Naive thymus-derived CD8-positive, alpha-beta T cell (primary cell): ENCODE data around the gene STYXL1. TPM values are rescaled to one million over a fixed set of nuclear protein-coding genes. Genes with fewer than 3 reads are reported as not detected.
A peak's percentile ranks its signal among the peaks of the same experiment; 100 is the strongest.

Experiments
- ATAC-seq, 2 donors: fragments of 150-1000 bp; cut with Tn5 transposase in 1 of 2; sonication (Bioruptor Pico), chemical (Tn5 transposase) in 1 of 2; 1 replicate in 1 of 2; 2 replicates in 1 of 2; pipeline ENCODE4 v1.10.0; 2021; ENCODE audit warnings: mild to moderate bottlenecking in 2 of 2, moderate library complexity in 2 of 2
- POLR2A ChIA-PET: fragments of 350-600 bp; sonication (Branson Sonifier 250); formaldehyde crosslinking; loops from one replicate; lab custom pipeline; 2021; ENCODE audit warnings: antibody characterized with exemption; lab: Charles Lee
- DNase-seq, 10 donors: peaks; one replicate each; pipeline versions ENCODE4 v3.0.0 to v3.0.0-alpha.2; 2020 to 2022
- H3K27ac Mint-ChIP-seq, 10 donors: one replicate each; pipeline ENCODE4 v1.8.0; 2020 to 2022; ENCODE audit warnings: mild to moderate bottlenecking in 10 of 10, mixed read lengths in 10 of 10, moderate library complexity in 4 of 10, inconsistent platforms in 1 of 10
- H3K27me3 Mint-ChIP-seq, 5 donors: one replicate each; pipeline ENCODE4 v1.8.0; 2021 to 2022; ENCODE audit warnings: mixed read lengths in 5 of 5
- H3K36me3 Mint-ChIP-seq, 3 donors: one replicate each; pipeline ENCODE4 v1.8.0; 2020 to 2022; ENCODE audit warnings: mixed read lengths in 3 of 3, mild to moderate bottlenecking in 2 of 3, inconsistent platforms in 1 of 3
- H3K4me1 Mint-ChIP-seq, 4 donors: one replicate each; pipeline ENCODE4 v1.8.0; 2021 to 2022; ENCODE audit warnings: mixed read lengths in 4 of 4
- H3K4me3 Mint-ChIP-seq, 10 donors: one replicate each; pipeline ENCODE4 v1.8.0; 2020 to 2022; ENCODE audit warnings: mild to moderate bottlenecking in 10 of 10, mixed read lengths in 10 of 10, moderate library complexity in 6 of 10, inconsistent platforms in 1 of 10
- H3K9me3 Mint-ChIP-seq, 9 donors: one replicate each; pipeline ENCODE4 v1.8.0; 2020 to 2022; ENCODE audit warnings: mixed read lengths in 9 of 9, mild to moderate bottlenecking in 3 of 9, inconsistent platforms in 1 of 9, moderate library complexity in 1 of 9
- polyA plus RNA-seq, 3 donors: library from polyadenylated mRNA; unstranded; fragments of 300-500 nt; fragmentation: Illumina TruSeq; gene quantifications; one replicate each; pipeline ENCODE4 v1.2.3, GENCODE V29; 2021
- total RNA-seq, 8 experiments: library from RNA in 2 of 8; stranded (reverse) in 2 of 8; gene quantifications; one replicate each; pipeline ENCODE4 v1.2.3 and lab custom pipeline; 2021 to 2026

STYXL1 gene
- total and polyA plus RNA-seq, 5 experiments from 2014 or later, result 21.8 to 61.9 (median 52.7) TPM

DNA sequence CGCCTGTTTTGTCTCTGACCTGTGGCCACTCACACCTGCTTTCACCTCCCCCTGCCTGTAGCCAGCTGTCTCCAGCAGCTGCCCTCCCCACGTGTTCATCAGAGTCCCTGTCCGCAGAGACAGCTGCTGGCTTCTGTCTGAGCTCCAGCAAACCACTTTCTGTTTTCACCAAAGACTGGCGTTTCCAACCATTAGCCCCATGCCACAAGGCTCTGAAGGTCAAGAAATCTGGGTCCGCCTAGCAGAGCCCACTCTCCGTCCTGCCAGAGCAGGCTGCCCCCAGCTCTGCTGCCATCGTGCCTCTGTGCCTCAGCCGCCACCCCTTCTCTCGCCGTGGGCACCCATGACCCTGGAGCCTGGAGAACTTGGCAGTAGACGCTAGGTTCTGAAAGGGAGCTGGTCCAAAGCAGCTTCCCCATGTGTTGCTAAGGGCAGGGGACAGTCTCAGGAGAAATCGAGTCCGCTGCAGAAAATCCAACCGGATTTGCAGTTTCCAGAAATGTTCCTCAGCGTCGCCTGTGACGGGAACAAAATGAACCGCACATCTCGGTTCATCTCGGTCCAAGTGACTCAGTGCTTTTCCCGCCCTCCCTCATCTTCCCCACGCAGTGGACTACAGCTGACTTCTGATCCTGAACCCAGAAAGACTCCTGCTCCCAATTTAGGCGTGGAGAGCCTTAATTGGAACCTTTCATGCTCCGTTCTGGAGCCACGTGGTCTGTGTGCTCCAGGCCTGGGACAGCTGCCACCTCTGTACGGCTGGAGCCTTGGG is 81.4 kb downstream of the STYXL1 start:
- H3K4me1 Mint-ChIP-seq, result peaks cover 0 to 6% (median 4%) of the 10 kb centered on the region in 4 donors
- peaks cover 0 to 31% (median 0%) of the 10 kb centered on the region in 3 donors for H3K36me3 Mint-ChIP-seq
- H3K27me3 Mint-ChIP-seq, result no peaks in the 10 kb centered on the region
- DNase-seq (peak in 1 of 10 donors; percentile 23), ATAC-seq (no peak)
- POLR2A ChIA-PET, result interaction anchor here (0.6 to 1.1 kb wide), 2 partner anchors 51 to 1885 kb away, joined by 4 read pairs; partner anchors contain the start of gene POR
- H3K27ac Mint-ChIP-seq, result peak overlapping the region in 1 of 10 donors; percentile 57
- no peak overlapping the region for H3K4me3 Mint-ChIP-seq
- H3K9me3 Mint-ChIP-seq, result no peaks in the 10 kb centered on the region

- no peaks in the 10 kb centered on the region for H3K9me3 Mint-ChIP-seq
- ATAC-seq, result no peak
- no peak overlapping the region for H3K4me3 Mint-ChIP-seq
- peak overlapping the region in 1 of 10 donors; percentile 39 for H3K27ac Mint-ChIP-seq
- peaks cover 0 to 32% (median 0%) of the 10 kb centered on the region in 3 donors for H3K36me3 Mint-ChIP-seq
- H3K27me3 Mint-ChIP-seq, result no peaks in the 10 kb centered on the region
- POLR2A ChIA-PET, result interaction anchor here (1.1 kb wide), 1 partner anchor 51 kb away, joined by 4 read pairs; the partner anchor contains the start of gene POR
- no peak for DNase-seq
- H3K4me1 Mint-ChIP-seq, result peaks cover 0 to 6% (median 4%) of the 10 kb centered on the region in 4 donors
Observed at GRCh38 chr7:75965617-75966016, 82.2 kb downstream of the STYXL1 start.

DNA sequence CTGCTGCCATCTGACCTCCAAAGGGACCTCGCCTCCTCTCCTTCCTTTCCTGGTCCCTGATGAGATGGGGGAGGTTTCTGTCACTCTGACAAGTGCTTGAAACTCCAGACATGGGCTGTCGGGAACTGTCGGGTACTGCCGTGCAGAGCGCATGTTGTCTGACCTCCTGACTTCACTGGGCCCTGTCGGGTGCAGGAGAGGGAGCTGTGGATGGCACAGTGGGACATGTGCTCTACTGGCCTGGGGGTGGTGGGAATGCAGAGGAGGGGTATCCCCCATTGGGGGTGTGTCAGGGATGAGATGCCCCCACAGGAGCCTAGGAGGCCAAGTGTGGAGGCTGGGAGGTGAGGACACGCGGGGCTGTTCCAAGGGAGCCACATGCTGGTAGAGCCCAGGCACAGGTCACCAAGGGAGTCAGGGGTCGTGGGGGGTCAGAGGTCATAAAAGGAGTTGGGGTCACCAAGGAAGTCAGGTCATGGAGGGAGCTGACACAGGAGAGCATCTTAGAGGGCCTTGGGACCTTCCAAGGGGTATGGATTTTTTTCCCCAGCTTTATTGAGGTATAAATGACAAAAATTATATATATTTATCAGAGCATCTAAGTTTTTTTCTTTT is 84.3 kb downstream of the STYXL1 start:
- DNase-seq (no peak), ATAC-seq (no peak)
- Mint-ChIP-seq H3K27me3 (no peaks in the 10 kb centered on the region), H3K4me1 (peaks cover 0 to 4% (median 2%) of the 10 kb centered on the region in 4 donors), H3K9me3 (no peaks in the 10 kb centered on the region), H3K36me3 (peaks cover 0 to 41% (median 0%) of the 10 kb centered on the region in 3 donors), H3K4me3 (no peak overlapping the region), H3K27ac (peak overlapping the region in 1 of 10 donors; percentile 45)
- POLR2A ChIA-PET, result no interaction called here

- Mint-ChIP-seq H3K27ac (peak overlapping the region in 4 of 10 donors; percentile 11 to 57 (median 50)), H3K9me3 (no peaks in the 10 kb centered on the region), H3K4me3 (no peak overlapping the region), H3K36me3 (peaks cover 0 to 48% (median under 1%) of the 10 kb centered on the region in 3 donors), H3K4me1 (peaks cover 0 to 4% (median 2%) of the 10 kb centered on the region in 4 donors), H3K27me3 (no peaks in the 10 kb centered on the region)
- DNase-seq (no peak), ATAC-seq (no peak)
- POLR2A ChIA-PET, result no interaction called here
Observed at GRCh38 chr7:75962607-75963380, 85.0 kb downstream of the STYXL1 start.

- H3K9me3 Mint-ChIP-seq, result no peaks in the 10 kb centered on the region
- DNase-seq, result no peak
- H3K4me1 Mint-ChIP-seq, result peaks cover 0 to 4% (median under 1%) of the 10 kb centered on the region in 4 donors
- no peaks in the 10 kb centered on the region for H3K27me3 Mint-ChIP-seq
- no peak overlapping the region for H3K27ac Mint-ChIP-seq
- H3K36me3 Mint-ChIP-seq, result peaks cover 0 to 62% (median 7%) of the 10 kb centered on the region in 3 donors
- no peak overlapping the region for H3K4me3 Mint-ChIP-seq
- POLR2A ChIA-PET, result interaction anchor here (0.7 kb wide), 1 partner anchor 76 kb away, joined by 4 read pairs; no protein-coding TSS in a partner anchor
- ATAC-seq, result no peak
Observed at GRCh38 chr7:75961218-75961617, 86.6 kb downstream of the STYXL1 start.

DNA sequence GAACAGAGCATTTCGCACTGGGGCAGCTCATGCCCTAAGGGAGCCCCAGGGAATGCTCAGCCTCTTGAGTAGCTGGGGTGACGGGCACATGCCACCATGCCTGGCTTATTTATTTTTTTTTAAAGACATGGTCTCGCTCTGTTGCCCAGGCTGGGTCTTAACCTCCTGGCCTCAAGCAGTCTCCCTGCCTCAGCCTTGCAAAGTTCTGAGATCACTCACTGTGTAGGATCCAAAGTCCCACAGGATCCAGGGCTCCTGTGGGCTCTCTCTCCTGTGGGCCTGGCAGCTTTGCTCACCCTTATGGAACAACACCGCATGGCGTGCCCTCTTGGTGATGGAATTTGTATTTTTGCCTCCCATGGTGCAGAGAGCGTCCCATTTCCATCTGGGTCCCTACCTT is 87.4 kb downstream of the STYXL1 start:
- Mint-ChIP-seq H3K27ac (no peak overlapping the region), H3K27me3 (no peaks in the 10 kb centered on the region), H3K4me1 (peaks cover 0 to 4% (median 0%) of the 10 kb centered on the region in 4 donors), H3K4me3 (no peak overlapping the region), H3K36me3 (peaks cover 0 to 66% (median 14%) of the 10 kb centered on the region in 3 donors), H3K9me3 (no peaks in the 10 kb centered on the region)
- no peak for ATAC-seq
- POLR2A ChIA-PET, result interaction anchor here (0.7 kb wide), 1 partner anchor 75 kb away, joined by 4 read pairs; no protein-coding TSS in a partner anchor
- DNase-seq, result no peak

- no peaks in the 10 kb centered on the region for H3K27me3 Mint-ChIP-seq
- no peak overlapping the region for H3K4me3 Mint-ChIP-seq
Observed at GRCh38 chr7:75958802-75959543, 88.8 kb downstream of the STYXL1 start.

DNA sequence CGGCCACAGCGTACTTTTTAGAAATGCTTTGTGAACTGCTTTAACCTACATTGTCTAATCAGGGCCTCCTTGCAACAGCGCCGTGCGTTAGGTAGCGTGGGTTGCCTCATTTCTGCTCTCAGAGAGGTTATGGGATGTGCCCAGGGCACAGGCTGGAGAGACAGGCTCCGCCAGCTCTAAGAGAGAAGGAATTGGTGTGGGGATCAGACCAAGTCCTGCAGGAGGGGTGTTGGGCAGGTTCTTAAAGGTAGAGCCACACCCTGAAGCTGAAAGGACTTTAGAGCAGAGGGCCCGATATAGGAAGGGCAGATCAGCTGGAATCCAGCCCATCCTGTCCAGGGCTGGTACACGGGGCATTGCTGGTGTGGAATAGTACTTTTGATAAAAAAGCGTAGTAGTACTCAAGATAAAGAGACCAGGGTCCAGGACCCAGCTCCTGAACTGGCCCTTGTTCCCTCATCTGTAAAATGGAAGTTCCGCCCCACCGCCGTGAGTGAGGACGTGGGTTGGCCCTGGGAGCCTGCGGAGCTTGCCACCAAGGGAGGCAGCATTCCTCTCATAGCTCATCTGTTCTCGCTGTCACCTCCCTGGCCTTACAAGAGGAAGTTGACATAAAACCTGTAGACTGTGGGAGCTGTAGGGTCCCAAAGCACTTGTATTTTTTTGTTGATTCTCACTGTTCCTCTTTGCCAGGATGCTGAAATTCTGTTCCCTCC is 90.6 kb downstream of the STYXL1 start:
- peaks cover 0 to 65% (median 21%) of the 10 kb centered on the region in 3 donors for H3K36me3 Mint-ChIP-seq
- POLR2A ChIA-PET, result no interaction called here
- DNase-seq (no peak), ATAC-seq (no peak)
- no peaks in the 10 kb centered on the region for H3K9me3 Mint-ChIP-seq
- peaks cover 0 to 4% (median 2%) of the 10 kb centered on the region in 4 donors for H3K4me1 Mint-ChIP-seq
- no peak overlapping the region for H3K27ac Mint-ChIP-seq
- H3K4me3 Mint-ChIP-seq, result no peak overlapping the region
- no peaks in the 10 kb centered on the region for H3K27me3 Mint-ChIP-seq

More at GRCh38 chr7:75958802-75959543, 88.8 kb downstream of the STYXL1 start:
- ATAC-seq (no peak), DNase-seq (no peak)
- Mint-ChIP-seq H3K9me3 (no peaks in the 10 kb centered on the region), H3K4me1 (peaks cover 0 to 6% (median 2%) of the 10 kb centered on the region in 4 donors), H3K27ac (no peak overlapping the region), H3K36me3 (peaks cover 0 to 73% (median 19%) of the 10 kb centered on the region in 3 donors)
- POLR2A ChIA-PET, result no interaction called here

DNA sequence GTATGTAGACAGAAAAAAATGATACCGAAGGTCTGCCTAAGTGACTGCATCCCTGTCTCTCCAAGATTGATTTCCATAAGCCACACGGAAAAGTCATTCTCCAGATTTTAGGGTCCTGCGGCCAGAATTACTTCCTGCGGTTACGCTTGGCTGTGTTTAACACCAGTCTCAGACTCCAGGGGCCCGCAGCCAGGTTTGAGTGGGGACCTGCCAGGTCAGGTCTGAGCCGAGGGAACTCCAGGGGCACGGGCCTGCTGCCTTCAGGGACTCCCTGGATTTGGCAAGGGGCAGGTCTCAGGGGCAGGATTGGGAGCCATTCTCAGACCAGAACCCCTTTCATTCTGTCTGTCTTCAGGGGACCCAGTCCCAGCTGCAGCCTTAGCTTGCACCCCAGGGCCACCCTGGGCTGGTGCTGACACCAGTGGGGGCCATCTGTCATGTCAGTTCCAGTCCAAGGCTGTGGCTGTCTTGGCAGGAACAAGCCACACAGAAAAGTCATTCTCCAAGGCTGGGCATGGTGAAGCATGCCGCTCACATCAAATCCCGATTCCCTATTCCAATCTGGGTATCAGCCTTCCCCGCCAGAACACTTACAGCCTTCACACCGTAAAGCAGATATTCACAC is 92.4 kb downstream of the STYXL1 start:
- peaks cover 0 to 4% (median 2%) of the 10 kb centered on the region in 4 donors for H3K4me1 Mint-ChIP-seq
- no peaks in the 10 kb centered on the region for H3K27me3 Mint-ChIP-seq
- no peak overlapping the region for H3K27ac Mint-ChIP-seq
- no peak overlapping the region for H3K4me3 Mint-ChIP-seq
- peaks cover 0 to 57% (median 21%) of the 10 kb centered on the region in 3 donors for H3K36me3 Mint-ChIP-seq
- ATAC-seq (no peak), DNase-seq (no peak)
- POLR2A ChIA-PET, result no interaction called here
- H3K9me3 Mint-ChIP-seq, result no peaks in the 10 kb centered on the region

DNA sequence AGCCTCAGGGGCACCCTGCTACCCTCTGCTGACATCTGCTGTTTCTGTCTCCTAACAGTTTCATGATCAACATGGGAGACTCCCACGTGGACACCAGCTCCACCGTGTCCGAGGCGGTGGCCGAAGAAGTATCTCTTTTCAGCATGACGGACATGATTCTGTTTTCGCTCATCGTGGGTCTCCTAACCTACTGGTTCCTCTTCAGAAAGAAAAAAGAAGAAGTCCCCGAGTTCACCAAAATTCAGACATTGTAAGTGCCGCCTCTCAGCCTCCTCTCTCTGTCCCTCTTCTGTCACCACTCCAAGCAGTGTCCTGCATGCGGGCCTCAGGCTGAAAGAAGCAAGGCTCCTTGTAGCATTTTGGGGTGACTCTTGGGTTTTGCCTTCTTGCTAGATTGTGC is 93.9 kb downstream of the STYXL1 start:
- POLR2A ChIA-PET, result interaction anchor here (0.6 kb wide), 1 partner anchor 11 kb away, joined by 6 read pairs; no protein-coding TSS in a partner anchor
- no peaks in the 10 kb centered on the region for H3K27me3 Mint-ChIP-seq
- no peak overlapping the region for H3K4me3 Mint-ChIP-seq
- H3K4me1 Mint-ChIP-seq, result peaks cover 3 to 8% (median 4%) of the 10 kb centered on the region in 4 donors
- DNase-seq, result no peak
- H3K9me3 Mint-ChIP-seq, result no peaks in the 10 kb centered on the region
- no peak for ATAC-seq
- H3K36me3 Mint-ChIP-seq, result peaks cover 0 to 47% (median 21%) of the 10 kb centered on the region in 3 donors
- peak overlapping the region in 3 of 10 donors; percentile 49 to 59 (median 52) for H3K27ac Mint-ChIP-seq

- peak overlapping the region in 2 of 10 donors; percentile 21 to 44 for H3K27ac Mint-ChIP-seq
- no peak overlapping the region for H3K4me3 Mint-ChIP-seq
- POLR2A ChIA-PET, result no interaction called here
- DNase-seq (no peak), ATAC-seq (no peak)
- H3K4me1 Mint-ChIP-seq, result peaks cover 6 to 8% (median 8%) of the 10 kb centered on the region in 4 donors
- peaks cover 0 to 43% (median 21%) of the 10 kb centered on the region in 3 donors for H3K36me3 Mint-ChIP-seq
- H3K27me3 Mint-ChIP-seq, result no peaks in the 10 kb centered on the region
- no peaks in the 10 kb centered on the region for H3K9me3 Mint-ChIP-seq
Observed at GRCh38 chr7:75953431-75953830, 94.4 kb downstream of the STYXL1 start.
